ENCODE results near the gene STARD3. TPM values are rescaled to one million over a fixed set of nuclear protein-coding genes. Genes with fewer than 3 reads are reported as not detected.
"Not testable (repeated sequence)": the region's sequence is repeated elsewhere in the genome, so short reads cannot be mapped to it uniquely, and the experiment has no call there.

The STARD3 gene
- total RNA-seq, 1 donor from 2014 or later: 50.2 TPM

- DNase-seq (ENCODE audit: extremely low read depth, low read depth, low spot score): no peak
These were observed 50.2 kb downstream of the STARD3 start for GRCh38 chr17:39687101-39687545.

GRCh38 chr17:39687546-39688474, 50.9 kb downstream of the STARD3 start, which contains the start of gene PGAP3:
Gene PGAP3 (minus strand): TSS chr17:39688057. CDS start chr17:39688014, 43 bp downstream.
- peak; percentile 37 for DNase-seq (ENCODE audit: extremely low read depth, low read depth, low spot score)

- DNase-seq (ENCODE audit: extremely low read depth, low read depth, low spot score): no peak
These were observed 51.5 kb downstream of the STARD3 start for GRCh38 chr17:39688475-39688835.

- no peak for DNase-seq (ENCODE audit: extremely low read depth, low read depth, low spot score)
These were observed 52.0 kb downstream of the STARD3 start for GRCh38 chr17:39688945-39689344.

- no peak for DNase-seq (ENCODE audit: extremely low read depth, low read depth, low spot score)
These were observed 57.6 kb downstream of the STARD3 start for GRCh38 chr17:39694593-39694992.

- no peak for DNase-seq (ENCODE audit: extremely low read depth, low read depth, low spot score)
These were observed 58.1 kb downstream of the STARD3 start for GRCh38 chr17:39695089-39695474.

- DNase-seq (ENCODE audit: extremely low read depth, low read depth, low spot score): no peak
These were observed 59.8 kb downstream of the STARD3 start for GRCh38 chr17:39696731-39697130.

GRCh38 chr17:39697961-39698360, 61.0 kb downstream of the STARD3 start:
- no peak for DNase-seq (ENCODE audit: extremely low read depth, low read depth, low spot score)

- DNase-seq (ENCODE audit: extremely low read depth, low read depth, low spot score): not testable (repeated sequence)
These were observed 62.3 kb downstream of the STARD3 start for GRCh38 chr17:39699157-39699817.

- no peak for DNase-seq (ENCODE audit: extremely low read depth, low read depth, low spot score)
These were observed 62.8 kb downstream of the STARD3 start, which contains the start of gene ERBB2 for GRCh38 chr17:39699818-39700147. Gene ERBB2 (plus strand): TSS chr17:39700064. CDS start chr17:39700239, 175 bp downstream.

- no peak for DNase-seq (ENCODE audit: extremely low read depth, low read depth, low spot score)
These were observed 63.4 kb downstream of the STARD3 start for GRCh38 chr17:39700148-39700987.

- DNase-seq (ENCODE audit: extremely low read depth, low read depth, low spot score): no peak
These were observed 64.3 kb downstream of the STARD3 start for GRCh38 chr17:39701012-39701783.

- no peak for DNase-seq (ENCODE audit: extremely low read depth, low read depth, low spot score)
These were observed 65.0 kb downstream of the STARD3 start for GRCh38 chr17:39701784-39702422.

- no peak for DNase-seq (ENCODE audit: extremely low read depth, low read depth, low spot score)
These were observed 66.3 kb downstream of the STARD3 start for GRCh38 chr17:39702901-39703893.

GRCh38 chr17:39703913-39704312, 67.0 kb downstream of the STARD3 start:
- DNase-seq (ENCODE audit: extremely low read depth, low read depth, low spot score): no peak

GRCh38 chr17:39704821-39705551, 68.0 kb downstream of the STARD3 start:
- DNase-seq (ENCODE audit: extremely low read depth, low read depth, low spot score): no peak

GRCh38 chr17:39705786-39706348, 68.9 kb downstream of the STARD3 start:
- no peak for DNase-seq (ENCODE audit: extremely low read depth, low read depth, low spot score)

Measured in glomerular endothelial cell (primary cell).